Parathyroid adenoma (tissue), 2 donors: Measurements from ENCODE around the gene TSPAN14.
A peak's percentile ranks its signal among the peaks of the same experiment; 100 is the strongest.
"Not testable (repeated sequence)": the region's sequence is repeated elsewhere in the genome, so short reads cannot be mapped to it uniquely, and the experiment has no call there.

Source experiments
- H2AFZ ChIP-seq: fragments of 300-600 bp; sonication (generic); one replicate; pipeline ENCODE4 v1.7.0; 2017; ENCODE audit warnings: antibody characterized with exemption, mild to moderate bottlenecking
- H3K27ac ChIP-seq: fragments of 300-600 bp; sonication (generic); one replicate; pipeline ENCODE4 v1.7.0; 2017
- H3K27me3 ChIP-seq: fragments of 300-600 bp; sonication (generic); one replicate; pipeline ENCODE4 v1.7.0; 2017; ENCODE audit warnings: low read length; ENCODE audit not compliant: control insufficient read depth, insufficient read depth
- H3K36me3 ChIP-seq: fragments of 300-600 bp; sonication (generic); one replicate; pipeline ENCODE4 v1.7.0; 2017; ENCODE audit warnings: low read length; ENCODE audit not compliant: control insufficient read depth, insufficient read depth
- H3K4me1 ChIP-seq: fragments of 300-600 bp; sonication (generic); one replicate; pipeline ENCODE4 v1.7.0; 2017; ENCODE audit warnings: control low read depth
- H3K4me2 ChIP-seq: fragments of 300-600 bp; sonication (generic); one replicate; pipeline ENCODE4 v1.7.0; 2017; ENCODE audit warnings: low read length
- H3K4me3 ChIP-seq: fragments of 300-600 bp; sonication (generic); one replicate; pipeline ENCODE4 v1.7.0; 2017; ENCODE audit warnings: low read depth, low read length
- H3K79me2 ChIP-seq: fragments of 300-600 bp; sonication (generic); one replicate; pipeline ENCODE4 v1.7.0; 2017; ENCODE audit warnings: control low read depth
- H3K9ac ChIP-seq: fragments of 300-600 bp; sonication (generic); one replicate; pipeline ENCODE4 v1.7.0; 2017; ENCODE audit warnings: mild to moderate bottlenecking
- H3K9me3 ChIP-seq: fragments of 300-600 bp; sonication (generic); one replicate; pipeline ENCODE4 v1.7.0; 2017; ENCODE audit warnings: low read length; ENCODE audit not compliant: control insufficient read depth
- CTCF ChIP-seq: fragments of 300-600 bp; sonication (generic); IDR thresholded peaks from one replicate; pipeline ENCODE4 v1.7.0; 2017; ENCODE audit warnings: antibody characterized with exemption, mild to moderate bottlenecking
- donor health status: primary hyperparathyroidism.

TSPAN14 gene

DNA sequence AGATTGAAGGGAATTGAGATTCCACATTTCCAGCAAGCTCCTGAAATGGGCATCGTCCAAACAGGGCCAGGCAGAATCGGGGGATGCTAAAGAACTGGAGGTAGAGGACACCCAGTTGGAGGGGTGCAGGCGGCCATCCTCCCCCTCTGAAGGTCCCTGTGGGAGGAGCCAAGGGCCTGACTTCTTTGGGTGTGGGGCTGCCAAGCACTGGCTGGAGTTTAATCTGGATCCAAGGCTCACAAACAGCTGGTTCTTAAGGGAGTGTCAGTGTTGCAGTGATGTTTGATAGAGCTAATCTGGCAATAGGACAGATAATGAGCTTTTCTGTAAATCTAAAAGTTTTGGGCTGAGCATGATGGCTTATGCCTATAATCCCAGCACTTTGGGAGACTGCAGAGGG is 20.8 kb downstream of the TSPAN14 start:
- no peaks in the 10 kb centered on the region for H3K36me3 ChIP-seq

DNA sequence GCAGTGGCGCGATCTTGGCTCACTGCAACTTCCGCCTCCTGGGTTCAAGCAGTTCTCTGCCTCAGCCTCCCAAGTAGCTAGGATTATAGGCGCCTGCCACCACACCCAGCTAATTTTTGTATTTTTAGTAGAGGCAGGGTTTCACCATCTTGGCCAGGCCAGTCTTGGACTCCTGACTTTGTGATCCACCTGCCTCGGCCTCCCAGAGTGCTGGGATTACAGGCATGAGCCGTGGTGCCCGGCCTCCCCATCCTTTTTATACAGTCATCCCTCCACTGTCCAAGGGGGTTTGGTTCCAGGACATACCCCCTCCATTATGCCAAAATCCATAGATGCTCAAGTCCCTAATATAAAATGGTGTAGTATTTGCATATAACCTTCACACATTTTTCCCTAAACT is 21.5 kb downstream of the TSPAN14 start:
- Histone ChIP-seq H3K4me1 (peaks cover 33% of the 10 kb centered on the region), H3K79me2 (peaks cover 51% of the 10 kb centered on the region)
- H3K9ac ChIP-seq, H3K4me2 ChIP-seq, H3K27ac ChIP-seq, H2AFZ ChIP-seq, H3K9me3 ChIP-seq, H3K27me3 ChIP-seq, H3K36me3 ChIP-seq, H3K4me3 ChIP-seq: not testable (repeated sequence)

More for the DNA sequence above, 20.8 kb downstream of the TSPAN14 start:
- TF ChIP-seq CTCF, result no peak
- H3K4me2 ChIP-seq, result no peak overlapping the region
- H2AFZ ChIP-seq, result no peak overlapping the region
- no peak overlapping the region for H3K9ac ChIP-seq
- H3K27ac ChIP-seq, result peak overlapping the region; percentile 12
- no peak overlapping the region for H3K4me3 ChIP-seq
- peaks cover 33% of the 10 kb centered on the region for H3K4me1 ChIP-seq
- H3K9me3 ChIP-seq, result no peaks in the 10 kb centered on the region
- H3K79me2 ChIP-seq, result peaks cover 50% of the 10 kb centered on the region
- H3K27me3 ChIP-seq, result no peaks in the 10 kb centered on the region

DNA sequence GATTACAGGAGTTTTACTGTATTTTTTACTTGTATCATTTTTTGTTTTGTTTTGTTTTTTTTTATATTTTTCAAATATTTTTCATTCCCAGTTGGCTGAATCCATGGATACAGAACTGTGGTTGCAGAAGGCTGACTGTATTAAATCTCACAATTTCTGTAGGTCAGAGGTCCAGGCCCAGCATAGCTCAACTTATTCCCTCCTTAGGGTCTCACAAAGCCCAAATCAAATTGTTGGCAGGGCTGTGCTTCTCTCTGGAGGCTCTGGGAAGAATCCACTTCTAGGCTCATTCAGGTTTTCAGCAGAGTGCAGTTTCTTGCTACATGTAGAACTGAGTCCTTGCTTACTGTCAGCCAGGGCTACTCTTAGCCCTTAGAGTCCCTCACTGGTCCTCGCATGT is 22.6 kb downstream of the TSPAN14 start:
- Histone ChIP-seq H3K4me2 (no peak overlapping the region), H2AFZ (no peak overlapping the region), H3K9ac (no peak overlapping the region), H3K27ac (no peak overlapping the region), H3K9me3 (no peaks in the 10 kb centered on the region), H3K27me3 (no peaks in the 10 kb centered on the region), H3K4me1 (peaks cover 26% of the 10 kb centered on the region), H3K4me3 (no peak overlapping the region), H3K79me2 (peaks cover 47% of the 10 kb centered on the region), H3K36me3 (no peaks in the 10 kb centered on the region)
- TF ChIP-seq CTCF, result no peak

- H3K4me2 ChIP-seq, result no peak overlapping the region
- H3K4me3 ChIP-seq, result no peak overlapping the region
- no peak overlapping the region for H3K27ac ChIP-seq
- no peaks in the 10 kb centered on the region for H3K36me3 ChIP-seq
- no peaks in the 10 kb centered on the region for H3K9me3 ChIP-seq
- H3K79me2 ChIP-seq, result peaks cover 56% of the 10 kb centered on the region
- H3K27me3 ChIP-seq, result no peaks in the 10 kb centered on the region
- H3K4me1 ChIP-seq, result peaks cover 15% of the 10 kb centered on the region
- no peak overlapping the region for H3K9ac ChIP-seq
- no peak for TF ChIP-seq CTCF
- no peak overlapping the region for H2AFZ ChIP-seq
These were observed 23.7 kb downstream of the TSPAN14 start for GRCh38 chr10:80477813-80478212.

GRCh38 chr10:80480373-80480772 is 26.3 kb downstream of the TSPAN14 start:
- not testable (repeated sequence) for H3K27me3 ChIP-seq, H3K9ac ChIP-seq, H3K4me1 ChIP-seq, H3K4me2 ChIP-seq, H3K27ac ChIP-seq, H3K9me3 ChIP-seq, H3K4me3 ChIP-seq, H3K36me3 ChIP-seq, H2AFZ ChIP-seq
- H3K79me2 ChIP-seq, result peaks cover 66% of the 10 kb centered on the region

DNA sequence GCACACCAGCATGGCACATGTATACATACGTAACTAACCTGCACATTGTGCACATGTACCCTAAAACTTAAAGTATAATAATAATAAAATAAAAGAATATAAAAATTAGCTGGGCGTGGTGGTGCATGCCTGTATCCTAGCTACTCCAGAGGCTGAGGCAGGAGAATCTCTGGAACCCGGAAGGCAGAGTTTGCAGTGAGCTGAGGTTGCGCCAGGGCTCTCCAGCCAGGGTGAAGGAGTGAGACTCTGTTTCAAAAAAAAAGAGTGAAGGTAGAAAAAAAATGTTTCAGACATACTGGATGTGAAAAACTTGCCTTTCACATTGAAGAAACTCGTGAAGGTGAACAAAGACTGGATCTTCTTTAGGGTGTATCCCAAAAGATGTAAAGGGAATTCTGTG is 26.7 kb downstream of the TSPAN14 start:
- no peak for TF ChIP-seq CTCF
- Histone ChIP-seq H3K9ac (no peak overlapping the region), H3K4me1 (peaks cover 3% of the 10 kb centered on the region), H3K9me3 (no peaks in the 10 kb centered on the region), H2AFZ (no peak overlapping the region), H3K36me3 (no peaks in the 10 kb centered on the region), H3K27ac (no peak overlapping the region), H3K79me2 (peaks cover 66% of the 10 kb centered on the region), H3K4me3 (no peak overlapping the region), H3K27me3 (no peaks in the 10 kb centered on the region), H3K4me2 (no peak overlapping the region)
